ENCODE data around the gene MAPK4.

- TF ChIP-seq CTCF (conservative IDR thresholded peaks at IDR 0.05) (no peak), EZH2 (IDR thresholded peaks at IDR 0.05; ENCODE audit: low read depth) (no peak)
These were observed 103.0 kb downstream of the MAPK4 start for GRCh38 chr18:50662775-50663383.
